Hippocampal formation (tissue), 2 donors: ENCODE measurements around the gene ESPNL.

Experiments
- DNase-seq, 2 donors: peaks; one replicate each; lab custom pipeline; 2025; lab: John Stamatoyannopoulos, UW

Gene ESPNL

GRCh38 chr2:238129166-238130010 lies 29.2 kb downstream of the ESPNL start:
- DNase-seq, result no peak

- DNase-seq, result no peak
Measured at GRCh38 chr2:238130111-238130695, 30.1 kb downstream of the ESPNL start.

GRCh38 chr2:238130696-238131628 lies 30.8 kb downstream of the ESPNL start:
- no peak for DNase-seq

- DNase-seq, result no peak
Measured at GRCh38 chr2:238131761-238132462, 31.8 kb downstream of the ESPNL start.

GRCh38 chr2:238132463-238133450 lies 32.6 kb downstream of the ESPNL start:
- DNase-seq, result peak in 1 of 2 donors; percentile 25

- no peak for DNase-seq
Measured at GRCh38 chr2:238133499-238134392, 33.6 kb downstream of the ESPNL start.

- DNase-seq, result no peak
Measured at GRCh38 chr2:238134393-238134785, 34.2 kb downstream of the ESPNL start.

- no peak for DNase-seq
Measured at GRCh38 chr2:238135601-238136150, 35.5 kb downstream of the ESPNL start.

- DNase-seq, result no peak
Measured at GRCh38 chr2:238136820-238137537, 36.8 kb downstream of the ESPNL start.

GRCh38 chr2:238137885-238138284 lies 37.7 kb downstream of the ESPNL start:
- no peak for DNase-seq

- no peak for DNase-seq
Measured at GRCh38 chr2:238138331-238139195, 38.4 kb downstream of the ESPNL start, which contains the start of gene KLHL30. Gene KLHL30 (plus strand): TSS chr2:238138668. CDS start chr2:238140755, 2,087 bp downstream.

GRCh38 chr2:238139196-238140039 lies 39.3 kb downstream of the ESPNL start:
- no peak for DNase-seq

GRCh38 chr2:238140040-238140439 lies 39.9 kb downstream of the ESPNL start:
- no peak for DNase-seq

GRCh38 chr2:238140721-238141540 lies 40.8 kb downstream of the ESPNL start:
- DNase-seq, result no peak

- DNase-seq, result no peak
Measured at GRCh38 chr2:238141541-238142318, 41.6 kb downstream of the ESPNL start.
